AG09309 (cell line): ENCODE data around the gene PARVG.

ENCODE experiments used
- DNase-seq: peaks from one replicate; pipeline ENCODE4 v3.0.0-alpha.2; 2010; ENCODE audit warnings: low read depth
- H3K4me3 ChIP-seq: 2 replicates; pipeline ENCODE4 v1.5.1; 2011; ENCODE audit warnings: mild to moderate bottlenecking, low read depth, low read length, moderate library complexity; ENCODE audit not compliant: control insufficient read depth
- CTCF ChIP-seq: IDR thresholded peaks from 2 replicates; pipeline ENCODE4 v1.5.1; 2011; ENCODE audit warnings: mild to moderate bottlenecking, low read depth, low read length, inconsistent platforms; ENCODE audit not compliant: insufficient read depth, control insufficient read depth; ENCODE audit errors: missing control alignments

The PARVG gene

GRCh38 chr22:44186737-44187136 lies 6.0 kb downstream of the PARVG start:
- TF ChIP-seq CTCF: no peak
- H3K4me3 ChIP-seq: no peak overlapping the region
- DNase-seq: no peak

GRCh38 chr22:44187652-44188230 lies 7.0 kb downstream of the PARVG start:
- TF ChIP-seq CTCF: no peak
- DNase-seq: no peak
- no peak overlapping the region for H3K4me3 ChIP-seq

GRCh38 chr22:44188316-44188715 lies 7.6 kb downstream of the PARVG start:
- no peak for DNase-seq
- no peak overlapping the region for H3K4me3 ChIP-seq
- TF ChIP-seq CTCF: no peak

GRCh38 chr22:44188986-44189630 lies 8.4 kb downstream of the PARVG start:
- DNase-seq: no peak
- TF ChIP-seq CTCF: no peak
- no peak overlapping the region for H3K4me3 ChIP-seq

GRCh38 chr22:44190381-44190976 lies 9.8 kb downstream of the PARVG start:
- no peak for DNase-seq
- no peak overlapping the region for H3K4me3 ChIP-seq
- TF ChIP-seq CTCF: no peak

GRCh38 chr22:44191036-44191454 lies 10.3 kb downstream of the PARVG start:
- H3K4me3 ChIP-seq: no peak overlapping the region
- no peak for TF ChIP-seq CTCF
- no peak for DNase-seq
